ENCODE data around the gene PCDHA4.
"Not testable (repeated sequence)": the region's sequence is repeated elsewhere in the genome, so short reads cannot be mapped to it uniquely, and the experiment has no call there.

PCDHA4 gene

GRCh38 chr5:140806834-140807775, at the start of gene PCDHA4:
TSS of gene PCDHA4 (plus strand) at chr5:140807068.
- no peak for DNase-seq (ENCODE audit: low spot score)

- no peak for DNase-seq (ENCODE audit: low spot score)
These were observed 42.5 kb upstream of the PCDHA4 start for GRCh38 chr5:140764177-140764973.

- DNase-seq (ENCODE audit: low spot score): no peak
These were observed 39.4 kb upstream of the PCDHA4 start for GRCh38 chr5:140767444-140767843.

- no peak for DNase-seq (ENCODE audit: low spot score)
These were observed 26.4 kb upstream of the PCDHA4 start for GRCh38 chr5:140780512-140780911.

- no peak for DNase-seq (ENCODE audit: low spot score)
These were observed 20.8 kb upstream of the PCDHA4 start, which contains the start of gene PCDHA1 for GRCh38 chr5:140785905-140786686. TSS of gene PCDHA1 (plus strand) at chr5:140786140.

GRCh38 chr5:140787422-140787821, 19.4 kb upstream of the PCDHA4 start:
- DNase-seq (ENCODE audit: low spot score): not testable (repeated sequence)

DNA sequence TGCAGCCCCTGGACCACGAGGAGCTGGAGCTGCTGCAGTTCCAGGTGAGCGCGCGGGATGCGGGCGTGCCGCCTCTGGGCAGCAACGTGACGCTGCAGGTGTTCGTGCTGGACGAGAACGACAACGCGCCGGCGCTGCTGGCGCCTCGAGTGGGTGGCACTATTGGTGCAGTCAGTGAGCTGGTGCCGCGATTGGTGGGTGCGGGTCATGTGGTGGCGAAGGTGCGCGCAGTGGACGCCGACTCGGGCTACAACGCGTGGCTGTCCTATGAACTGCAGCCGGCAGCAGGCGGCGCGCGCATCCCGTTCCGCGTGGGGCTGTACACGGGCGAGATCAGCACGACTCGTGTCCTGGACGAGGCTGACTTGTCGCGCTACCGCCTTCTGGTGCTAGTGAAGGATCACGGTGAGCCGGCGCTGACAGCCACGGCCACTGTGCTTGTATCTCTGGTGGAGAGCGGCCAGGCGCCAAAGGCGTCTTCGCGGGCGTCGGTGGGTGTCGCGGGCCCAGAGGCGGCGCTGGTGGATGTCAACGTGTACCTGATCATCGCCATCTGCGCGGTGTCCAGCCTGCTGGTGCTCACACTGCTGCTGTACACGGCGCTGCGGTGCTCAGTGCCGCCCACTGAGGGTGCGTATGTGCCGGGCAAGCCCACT, 18.9 kb upstream of the PCDHA4 start:
- DNase-seq (ENCODE audit: low spot score): not testable (repeated sequence)

DNA sequence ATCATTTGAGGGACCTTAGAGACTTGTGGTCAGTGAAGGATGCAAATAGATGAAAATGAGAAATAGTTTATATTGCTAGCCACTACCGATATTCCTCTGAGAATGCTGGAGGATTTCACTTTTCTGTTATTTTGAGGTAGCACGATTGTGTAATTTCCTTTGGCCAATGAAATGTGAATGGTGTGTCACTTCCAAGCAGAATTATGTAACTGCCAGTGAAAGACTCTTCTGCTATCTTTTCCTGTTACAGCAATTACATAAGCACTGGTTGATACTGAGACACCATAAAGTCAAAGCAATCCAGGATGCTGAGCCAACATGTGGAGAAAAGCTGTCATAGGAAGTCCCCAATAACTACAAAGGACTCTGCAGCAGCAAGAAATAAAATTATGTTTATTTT, 15.8 kb upstream of the PCDHA4 start:
- no peak for DNase-seq (ENCODE audit: low spot score)

GRCh38 chr5:140794595-140795258, 12.1 kb upstream of the PCDHA4 start, which contains the start of gene PCDHA2:
TSS of gene PCDHA2 (plus strand) at chr5:140794852.
- no peak for DNase-seq (ENCODE audit: low spot score)

DNA sequence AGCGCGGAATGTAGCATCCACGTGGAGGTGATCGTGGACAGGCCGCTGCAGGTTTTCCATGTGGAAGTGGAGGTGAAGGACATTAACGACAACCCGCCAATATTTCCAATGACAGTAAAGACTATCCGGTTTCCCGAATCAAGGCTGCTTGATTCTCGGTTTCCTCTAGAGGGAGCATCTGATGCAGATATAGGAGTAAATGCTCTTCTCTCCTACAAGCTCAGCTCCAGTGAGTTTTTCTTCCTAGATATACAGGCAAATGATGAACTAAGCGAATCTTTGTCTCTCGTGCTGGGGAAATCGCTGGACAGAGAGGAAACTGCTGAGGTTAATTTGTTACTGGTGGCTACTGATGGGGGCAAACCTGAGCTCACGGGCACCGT, 11.6 kb upstream of the PCDHA4 start:
- DNase-seq (ENCODE audit: low spot score): no peak

- DNase-seq (ENCODE audit: low spot score): not testable (repeated sequence)
These were observed 10.7 kb upstream of the PCDHA4 start for GRCh38 chr5:140796072-140796717.

GRCh38 chr5:140796718-140797095, 10.2 kb upstream of the PCDHA4 start:
- no peak for DNase-seq (ENCODE audit: low spot score)

GRCh38 chr5:140800816-140801493, 5.9 kb upstream of the PCDHA4 start, which contains the start of gene PCDHA3:
TSS of gene PCDHA3 (plus strand) at chr5:140801057.
- DNase-seq (ENCODE audit: low spot score): no peak

GRCh38 chr5:140801494-140801841, 5.4 kb upstream of the PCDHA4 start:
- DNase-seq (ENCODE audit: low spot score): no peak

- not testable (repeated sequence) for DNase-seq (ENCODE audit: low spot score)
These were observed 4.5 kb upstream of the PCDHA4 start for GRCh38 chr5:140802381-140802780.

GRCh38 chr5:140802781-140803271, 4.0 kb upstream of the PCDHA4 start:
- DNase-seq (ENCODE audit: low spot score): no peak

- not testable (repeated sequence) for DNase-seq (ENCODE audit: low spot score)
These were observed 1.5 kb downstream of the PCDHA4 start for GRCh38 chr5:140808241-140808888.

- DNase-seq (ENCODE audit: low spot score): no peak
These were observed 2.0 kb downstream of the PCDHA4 start for GRCh38 chr5:140808889-140809291.

Measured in CD4-positive, alpha-beta T cell treated with Interleukin-2 at 100 ng/mL for 4 hours (primary cell).